Measurements from ENCODE around the gene OSBPL1A. TPM values are rescaled to one million over a fixed set of nuclear protein-coding genes. Genes with fewer than 3 reads are reported as not detected.

OSBPL1A gene
- total RNA-seq, 1 experiment from 2014 or later: 16.6 TPM

GRCh38 chr18:24227977-24228666 is 169.5 kb downstream of the OSBPL1A start:
- DNase-seq (ENCODE audit: low read depth): peak; percentile 75

- no peak for DNase-seq (ENCODE audit: low read depth)
Observed at GRCh38 chr18:24220318-24220688, 177.3 kb downstream of the OSBPL1A start.

- DNase-seq (ENCODE audit: low read depth): no peak
Observed at GRCh38 chr18:24219561-24220317, 177.9 kb downstream of the OSBPL1A start.

GRCh38 chr18:24214913-24215312 is 182.7 kb downstream of the OSBPL1A start:
- no peak for DNase-seq (ENCODE audit: low read depth)

GRCh38 chr18:24214144-24214543 is 183.5 kb downstream of the OSBPL1A start:
- no peak for DNase-seq (ENCODE audit: low read depth)

- DNase-seq (ENCODE audit: low read depth): peak; percentile 90
Observed at GRCh38 chr18:24212939-24213338, 184.7 kb downstream of the OSBPL1A start.

GRCh38 chr18:24209558-24209957 is 188.1 kb downstream of the OSBPL1A start:
- peak; percentile 12 for DNase-seq (ENCODE audit: low read depth)

- peak; percentile 3 for DNase-seq (ENCODE audit: low read depth)
Observed at GRCh38 chr18:24208270-24209035, 189.2 kb downstream of the OSBPL1A start.

- no peak for DNase-seq (ENCODE audit: low read depth)
Observed at GRCh38 chr18:24204904-24205303, 192.7 kb downstream of the OSBPL1A start.

GRCh38 chr18:24201699-24202687 is 195.6 kb downstream of the OSBPL1A start:
- DNase-seq (ENCODE audit: low read depth): no peak

- no peak for DNase-seq (ENCODE audit: low read depth)
Observed at GRCh38 chr18:24200494-24201290, 196.9 kb downstream of the OSBPL1A start.

- no peak for DNase-seq (ENCODE audit: low read depth)
Observed at GRCh38 chr18:24199372-24199962, 198.2 kb downstream of the OSBPL1A start.

GRCh38 chr18:24198461-24198860 is 199.2 kb downstream of the OSBPL1A start:
- no peak for DNase-seq (ENCODE audit: low read depth)

- DNase-seq (ENCODE audit: low read depth): no peak
Observed at GRCh38 chr18:24197412-24197811, 200.2 kb downstream of the OSBPL1A start.

- no peak for DNase-seq (ENCODE audit: low read depth)
Observed at GRCh38 chr18:24196764-24197163, 200.9 kb downstream of the OSBPL1A start.

GRCh38 chr18:24195296-24196053 is 202.1 kb downstream of the OSBPL1A start:
- DNase-seq (ENCODE audit: low read depth): no peak

GRCh38 chr18:24190590-24190989 is 207.0 kb downstream of the OSBPL1A start:
- DNase-seq (ENCODE audit: low read depth): no peak

GRCh38 chr18:24189664-24190346 is 207.8 kb downstream of the OSBPL1A start:
- no peak for DNase-seq (ENCODE audit: low read depth)

All from HT1080 (cell line).